ENCODE results near the gene NTRK3. TPM values are rescaled to one million over a fixed set of nuclear protein-coding genes. Genes with fewer than 3 reads are reported as not detected.

NTRK3 gene
- total RNA-seq, 6 donors from 2014 or later, result 1.4 to 11.5 (median 2.4) TPM

GRCh38 chr15:88300089-88300488, 43.5 kb upstream of the NTRK3 start:
- no peak overlapping the region for H3K27ac ChIP-seq
- ATAC-seq (ENCODE audit: low FRiP score in 2 of 2), result no peak
- no peaks in the 10 kb centered on the region for H3K4me1 ChIP-seq
- H3K9me3 ChIP-seq, result no peaks in the 10 kb centered on the region
- no peak for DNase-seq
- TF ChIP-seq CTCF (IDR thresholded peaks at IDR 0.05), result no peak
- no peak for TF ChIP-seq POLR2A (IDR thresholded peaks at IDR 0.05)
- no peak for TF ChIP-seq EP300 (IDR thresholded peaks at IDR 0.05)
- no peak for TF ChIP-seq POLR2AphosphoS5 (IDR thresholded peaks at IDR 0.05)
- no peak overlapping the region for H3K4me3 ChIP-seq
- WGBS, 2 donors, result 61 to 70% methylated on average over 4 to 8 of the region's 8 CpGs
- H3K27me3 ChIP-seq, result no peaks in the 10 kb centered on the region
- no peaks in the 10 kb centered on the region for H3K36me3 ChIP-seq

DNA sequence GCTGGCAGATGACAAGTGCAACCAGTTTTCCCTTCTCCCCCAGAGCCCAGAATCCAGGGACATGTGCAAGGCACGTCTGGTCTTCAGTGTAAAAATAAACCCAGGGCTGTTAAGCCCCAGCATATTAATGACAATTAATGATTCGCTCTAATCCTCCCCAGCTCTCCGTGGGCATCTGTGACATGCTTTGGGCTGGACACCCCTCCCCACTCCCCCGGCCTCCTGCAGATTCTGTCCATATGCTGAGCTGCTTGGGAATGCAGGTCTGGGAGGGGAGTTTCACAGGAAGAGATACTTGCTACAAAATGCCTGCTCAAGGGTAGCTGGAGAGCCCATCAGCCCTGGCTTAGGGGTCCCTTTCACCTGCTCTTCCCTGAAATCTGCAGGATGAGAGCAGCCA, 43.0 kb upstream of the NTRK3 start:
- H3K9me3 ChIP-seq, result no peaks in the 10 kb centered on the region
- TF ChIP-seq POLR2AphosphoS5 (IDR thresholded peaks at IDR 0.05) (no peak), CTCF (IDR thresholded peaks at IDR 0.05) (no peak), EP300 (IDR thresholded peaks at IDR 0.05) (no peak), POLR2A (IDR thresholded peaks at IDR 0.05) (no peak)
- H3K4me1 ChIP-seq, result no peaks in the 10 kb centered on the region
- H3K27ac ChIP-seq, result no peak overlapping the region
- no peak for DNase-seq
- no peak for ATAC-seq (ENCODE audit: low FRiP score in 2 of 2)
- no peak overlapping the region for H3K4me3 ChIP-seq
- H3K36me3 ChIP-seq, result no peaks in the 10 kb centered on the region
- no peaks in the 10 kb centered on the region for H3K27me3 ChIP-seq
- 32 to 39% methylated on average over 4 of the region's 4 CpGs for WGBS, 2 donors

DNA sequence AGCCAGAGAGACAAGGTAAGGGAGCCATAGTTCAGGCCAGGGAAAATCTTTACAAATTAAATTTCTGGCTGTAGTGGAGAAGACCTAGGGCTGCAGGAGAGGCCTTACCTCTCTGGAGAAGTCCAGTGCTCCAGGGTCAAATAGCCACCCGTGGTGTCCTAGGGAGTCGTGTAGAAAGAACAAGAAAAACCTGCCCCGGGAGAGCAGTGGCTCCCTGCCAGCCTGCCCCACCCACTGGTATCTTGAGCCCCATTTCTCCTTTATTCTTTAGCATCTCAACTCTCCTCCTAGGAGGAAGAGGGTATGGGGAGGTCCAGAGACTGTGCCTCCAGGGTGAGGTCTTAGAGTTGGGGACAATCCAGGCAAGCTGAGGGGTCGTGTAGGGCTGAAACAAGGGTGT, 32.1 kb upstream of the NTRK3 start:
- Histone ChIP-seq H3K36me3 (no peaks in the 10 kb centered on the region), H3K4me1 (no peaks in the 10 kb centered on the region), H3K27me3 (peaks cover 0 to 4% (median 0%) of the 10 kb centered on the region in 4 donors), H3K4me3 (no peak overlapping the region), H3K9me3 (no peaks in the 10 kb centered on the region), H3K27ac (no peak overlapping the region)
- ATAC-seq (ENCODE audit: low FRiP score in 2 of 2) (no peak), DNase-seq (no peak)
- 49 to 57% methylated on average over 4 of the region's 4 CpGs for WGBS, 2 donors
- TF ChIP-seq EP300 (IDR thresholded peaks at IDR 0.05) (no peak), POLR2AphosphoS5 (IDR thresholded peaks at IDR 0.05) (no peak)

- Histone ChIP-seq H3K9me3 (no peaks in the 10 kb centered on the region), H3K36me3 (no peaks in the 10 kb centered on the region), H3K4me1 (no peaks in the 10 kb centered on the region), H3K27ac (no peak overlapping the region), H3K4me3 (no peak overlapping the region), H3K27me3 (peaks cover 0 to 8% (median 0%) of the 10 kb centered on the region in 4 donors)
- TF ChIP-seq EP300 (IDR thresholded peaks at IDR 0.05) (no peak), POLR2AphosphoS5 (IDR thresholded peaks at IDR 0.05) (no peak), CTCF (IDR thresholded peaks at IDR 0.05) (no peak), POLR2A (IDR thresholded peaks at IDR 0.05) (no peak)
- ATAC-seq (ENCODE audit: low FRiP score in 2 of 2) (no peak), DNase-seq (no peak)
- WGBS, 2 donors, result 77 to 83% methylated on average over 10 of the region's 10 CpGs
These were observed 31.7 kb upstream of the NTRK3 start for GRCh38 chr15:88288206-88288605.

DNA sequence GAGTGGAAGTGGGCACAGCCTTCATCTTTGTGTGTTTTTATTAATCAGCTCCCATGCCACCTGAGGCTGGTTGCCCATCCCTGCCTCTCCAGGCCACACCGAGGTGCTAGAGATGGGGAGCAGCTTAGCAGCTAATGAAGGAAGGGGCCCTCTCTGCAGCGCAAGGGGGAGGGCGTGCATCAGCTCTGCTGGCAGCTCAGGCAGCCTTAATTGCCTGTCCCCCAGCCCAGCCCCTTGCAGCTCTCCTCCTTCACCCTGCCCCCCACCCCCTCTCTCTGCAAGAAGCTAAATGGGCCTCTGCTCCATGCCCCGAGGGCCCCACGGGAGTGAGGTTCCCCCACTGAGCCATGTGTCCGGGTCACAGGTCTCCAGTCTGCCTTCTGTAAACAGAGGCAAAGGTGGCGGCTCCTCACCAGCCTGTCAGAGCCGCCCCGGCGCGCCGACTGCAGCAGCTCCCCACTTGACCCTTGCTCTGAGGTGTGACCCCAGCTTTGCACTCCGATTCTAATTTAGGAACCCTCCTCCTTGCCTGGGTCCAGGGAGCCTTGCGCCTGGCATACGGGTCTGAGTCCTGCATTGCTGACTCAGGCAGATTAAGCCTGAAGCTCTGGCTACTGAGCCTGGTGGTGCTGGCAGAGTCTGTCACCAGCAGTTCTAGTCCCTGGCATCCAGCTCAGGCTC, 27.9 kb upstream of the NTRK3 start:
- 4 to 8% methylated on average over 4 to 15 of the region's 15 CpGs for WGBS, 2 donors
- no peak overlapping the region for H3K4me3 ChIP-seq
- H3K4me1 ChIP-seq, result no peaks in the 10 kb centered on the region
- H3K27me3 ChIP-seq, result peaks cover 0 to 9% (median 0%) of the 10 kb centered on the region in 4 donors
- DNase-seq (peak in 1 of 2 donors; percentile 69), ATAC-seq (ENCODE audit: low FRiP score in 2 of 2) (no peak)
- no peak for TF ChIP-seq POLR2AphosphoS5 (IDR thresholded peaks at IDR 0.05)
- TF ChIP-seq CTCF (IDR thresholded peaks at IDR 0.05), result no peak
- no peak for TF ChIP-seq EP300 (IDR thresholded peaks at IDR 0.05)
- TF ChIP-seq POLR2A (IDR thresholded peaks at IDR 0.05), result no peak
- H3K27ac ChIP-seq, result no peak overlapping the region
- no peaks in the 10 kb centered on the region for H3K36me3 ChIP-seq
- no peaks in the 10 kb centered on the region for H3K9me3 ChIP-seq

Data from upper lobe of left lung (tissue), 6 donors.